NCI-H460 (cell line): ENCODE data around the gene C4BPA. TPM values are rescaled to one million over a fixed set of nuclear protein-coding genes. Genes with fewer than 3 reads are reported as not detected.

Experiments
- DNase-seq: peaks from one replicate; pipeline ENCODE4 v3.0.0-alpha.2; 2016; ENCODE audit warnings: low read depth; ENCODE audit errors: extremely low read depth
- total RNA-seq: library from RNA; depleted of rRNA; stranded (reverse); fragments of >200 nt; shearing (Covaris generic); gene quantifications from 2 replicates; pipeline ENCODE4 v1.2.3, GENCODE V29; 2014

The C4BPA gene
- total RNA-seq, 1 experiment from 2014 or later, result not detected

DNA sequence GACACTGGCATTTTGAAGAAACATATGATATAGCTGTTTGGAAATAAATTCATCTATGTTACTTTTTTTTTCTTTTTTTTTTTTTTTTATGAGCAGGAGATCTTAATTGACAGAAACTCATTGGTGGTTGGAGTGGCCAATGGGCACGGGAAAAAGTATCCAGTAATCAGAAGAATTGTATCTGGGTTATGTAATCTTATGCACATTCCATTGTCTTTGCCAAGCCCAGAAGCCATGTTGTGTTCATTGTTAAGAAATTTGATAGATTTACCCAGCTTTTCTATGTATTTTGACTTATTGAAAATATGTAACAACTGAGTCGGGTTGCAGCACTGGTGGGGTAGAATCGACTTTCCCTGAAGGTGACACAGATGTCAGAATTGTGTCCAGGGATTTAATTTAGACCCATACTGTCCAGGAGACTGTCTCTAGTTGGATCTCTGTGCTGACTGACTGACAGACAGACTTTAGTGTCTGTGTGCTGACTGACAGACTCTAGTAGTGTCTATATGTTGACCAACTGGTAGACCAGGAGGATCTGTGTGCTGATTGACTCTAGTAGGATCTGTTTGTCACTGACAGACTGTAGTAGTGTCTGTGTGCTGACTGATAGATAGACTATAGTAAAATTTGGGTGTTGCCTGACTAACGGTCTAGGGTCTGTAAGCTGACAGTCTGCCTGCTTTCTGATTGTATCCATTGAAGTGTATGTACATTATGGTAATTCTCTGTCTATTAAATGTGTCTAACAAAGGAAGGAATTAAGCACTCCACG is 27.7 kb upstream of the C4BPA start:
- DNase-seq, result no peak

- no peak for DNase-seq
Measured at GRCh38 chr1:207077012-207077411, 27.0 kb upstream of the C4BPA start.

DNA sequence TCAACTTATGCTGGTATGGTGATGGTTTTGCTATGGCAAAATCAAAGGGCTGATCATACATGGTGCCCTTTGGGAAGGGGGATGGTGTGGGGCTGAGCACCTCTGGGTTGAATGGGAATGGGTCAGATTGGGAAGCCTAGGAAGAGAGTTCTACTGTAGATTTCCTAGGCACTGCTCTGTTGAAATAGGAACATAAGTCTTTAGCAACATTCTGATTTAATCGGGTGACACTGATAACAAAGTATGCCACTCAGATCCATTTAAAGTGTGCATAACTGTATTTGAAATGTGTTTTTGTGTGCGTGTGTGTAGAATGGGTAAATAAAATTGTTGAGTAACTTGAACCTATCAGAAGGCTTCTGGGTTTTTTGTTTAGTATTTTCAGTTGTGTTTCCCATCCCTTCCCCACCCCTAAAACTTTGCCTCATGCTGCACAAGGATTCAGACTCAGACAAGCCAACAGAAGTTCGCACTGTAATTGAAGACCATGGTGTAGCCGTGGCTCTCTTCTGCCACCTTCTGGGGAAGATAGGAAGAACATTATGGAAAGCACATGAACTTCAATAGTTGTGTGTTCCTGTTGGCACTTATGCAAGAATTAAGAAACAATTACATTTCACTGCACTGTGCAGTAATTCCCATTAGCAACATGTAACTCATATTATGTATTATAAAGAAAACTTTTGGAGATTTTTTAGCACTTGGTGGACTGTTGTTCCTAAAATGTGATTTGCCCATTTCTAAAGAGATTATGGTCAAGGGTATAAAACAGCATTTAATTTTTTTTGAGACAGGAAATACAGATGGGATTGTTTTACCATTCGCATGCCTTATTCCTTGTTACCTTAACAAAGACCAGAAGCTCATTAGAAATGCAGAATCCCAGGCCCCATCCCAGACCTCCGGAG is 26.3 kb upstream of the C4BPA start:
- peak; percentile 79 for DNase-seq

DNA sequence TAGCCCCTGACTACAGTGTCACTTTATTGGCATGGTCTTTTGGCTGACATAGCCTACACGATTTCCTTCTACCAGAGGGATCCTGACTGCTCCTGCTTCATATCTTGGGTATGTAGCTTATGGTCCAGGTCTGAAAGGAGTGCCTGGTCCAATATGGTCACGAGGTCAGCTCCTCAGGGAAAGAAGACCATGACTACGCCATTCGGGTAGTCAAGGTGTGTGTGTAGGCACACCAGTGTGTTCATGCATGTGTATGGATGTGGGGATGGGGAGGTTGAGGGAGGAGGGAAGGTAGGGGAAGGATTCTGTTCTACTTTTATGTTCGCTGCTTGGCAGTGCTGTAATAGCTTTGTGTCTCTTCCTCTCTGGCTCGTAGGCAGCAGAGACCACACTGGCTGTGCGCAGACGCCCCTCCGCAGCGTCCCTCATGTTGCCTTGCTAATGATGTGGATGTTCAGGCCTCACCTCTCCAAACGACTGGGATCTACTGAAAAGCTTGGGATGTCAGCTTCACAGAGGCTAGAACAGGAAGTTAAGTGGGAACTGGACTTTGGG is 25.4 kb upstream of the C4BPA start:
- DNase-seq, result no peak

DNA sequence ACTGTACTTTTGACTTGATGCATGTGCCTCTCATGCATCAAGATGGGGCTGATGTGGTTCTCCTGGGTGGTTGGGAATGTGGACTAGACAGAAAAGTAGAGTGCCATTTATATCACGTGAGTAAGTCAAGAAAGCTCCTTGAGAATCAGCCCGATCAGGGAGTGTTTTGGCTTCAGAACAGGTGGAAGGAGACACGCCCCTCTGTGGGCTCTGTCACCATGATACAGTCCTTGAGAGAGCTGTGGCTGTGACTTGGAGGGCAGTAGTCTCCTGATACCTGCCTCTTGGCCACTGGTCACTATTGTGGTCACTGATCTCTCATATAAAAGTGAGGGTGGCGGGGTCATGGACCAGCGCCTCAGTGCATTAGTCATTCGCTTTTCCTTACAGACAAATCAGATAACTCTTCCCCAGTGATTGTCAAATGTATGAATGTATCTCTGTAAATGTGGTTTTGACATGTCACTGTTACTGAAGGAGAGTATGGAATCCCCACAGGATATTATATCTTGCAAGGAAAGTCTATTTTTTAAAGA is 24.3 kb upstream of the C4BPA start:
- DNase-seq, result no peak

DNA sequence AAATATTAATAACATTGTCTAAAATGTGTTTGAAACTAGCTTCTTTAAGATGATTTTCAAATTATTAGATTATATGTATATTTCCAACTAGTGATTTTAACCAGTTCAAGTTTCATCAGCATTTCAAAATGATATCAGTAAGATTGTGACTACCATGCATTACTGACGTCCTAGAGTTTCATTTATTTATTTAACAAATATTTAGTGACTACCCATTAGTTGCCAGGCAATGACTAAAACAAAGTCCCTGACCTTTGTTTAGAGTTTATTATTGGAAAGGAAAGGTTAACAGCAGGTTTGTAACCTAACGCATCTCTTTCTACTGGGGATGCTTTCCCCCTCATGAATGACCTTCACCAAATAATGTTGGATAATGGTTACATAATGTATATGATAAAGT is 22.9 kb upstream of the C4BPA start:
- no peak for DNase-seq

DNA sequence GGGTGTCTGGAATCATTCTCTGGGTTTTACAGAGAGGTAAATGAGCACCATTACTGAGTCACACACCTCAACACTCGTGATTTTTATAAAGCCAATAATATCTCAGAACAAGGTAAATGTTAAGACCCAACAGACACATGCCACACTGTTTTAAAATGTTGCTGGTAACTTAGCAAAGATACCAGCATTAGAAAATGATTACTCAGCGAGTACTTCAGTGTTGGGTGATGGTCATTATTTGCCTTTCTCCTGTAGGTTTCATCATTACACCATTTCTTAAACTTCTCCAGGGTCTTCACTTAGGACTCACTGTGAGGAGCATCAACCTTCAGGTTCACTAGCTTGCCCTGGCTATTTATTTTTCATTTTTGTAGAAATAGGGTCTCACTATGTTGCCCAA is 22.2 kb upstream of the C4BPA start:
- DNase-seq, result no peak

GRCh38 chr1:207084232-207084631 is 19.8 kb upstream of the C4BPA start:
- DNase-seq, result no peak

DNA sequence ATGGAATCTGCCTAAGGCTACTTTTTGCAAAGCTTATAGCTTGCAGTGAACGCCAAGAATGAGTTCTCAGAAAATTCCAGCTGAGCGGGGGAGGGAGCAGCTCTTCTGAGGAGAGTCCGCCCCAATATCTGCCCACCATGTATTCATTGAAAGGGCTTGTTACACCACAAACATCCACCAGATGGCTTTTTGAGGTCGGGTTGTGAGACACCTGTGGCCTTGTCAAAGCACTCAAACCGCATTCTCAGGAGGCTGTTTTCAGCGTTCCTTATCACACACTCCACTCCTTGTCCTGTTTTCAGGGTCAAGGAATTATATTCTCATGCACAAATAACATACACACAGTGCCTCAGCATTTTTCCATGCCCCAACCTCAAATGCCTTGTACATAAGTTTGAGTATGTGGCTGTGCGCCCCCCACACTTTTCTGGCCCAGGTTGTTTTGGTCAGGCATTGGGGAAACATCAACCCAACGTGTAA is 19.3 kb upstream of the C4BPA start:
- peak; percentile 75 for DNase-seq

GRCh38 chr1:207085887-207086286 is 18.1 kb upstream of the C4BPA start:
- DNase-seq, result no peak

DNA sequence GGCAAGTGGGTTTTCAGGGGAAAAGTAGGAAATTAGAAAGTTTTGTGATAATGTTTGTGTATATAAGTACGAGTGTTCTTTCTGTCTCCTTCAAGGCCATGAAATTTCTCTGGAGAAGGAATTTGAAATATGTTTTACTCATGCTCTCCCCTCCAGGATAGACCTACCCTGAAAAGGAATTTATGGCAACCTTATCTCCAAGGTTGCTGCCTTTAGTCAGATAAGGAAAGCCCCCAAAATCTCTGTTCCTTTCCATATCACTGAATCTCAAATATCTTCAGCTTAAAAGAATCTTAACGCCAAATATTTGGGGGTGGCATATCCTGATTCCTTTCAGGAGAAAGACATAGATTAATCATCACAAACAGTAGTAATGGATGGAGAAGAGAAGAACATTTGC is 15.9 kb upstream of the C4BPA start:
- no peak for DNase-seq

DNA sequence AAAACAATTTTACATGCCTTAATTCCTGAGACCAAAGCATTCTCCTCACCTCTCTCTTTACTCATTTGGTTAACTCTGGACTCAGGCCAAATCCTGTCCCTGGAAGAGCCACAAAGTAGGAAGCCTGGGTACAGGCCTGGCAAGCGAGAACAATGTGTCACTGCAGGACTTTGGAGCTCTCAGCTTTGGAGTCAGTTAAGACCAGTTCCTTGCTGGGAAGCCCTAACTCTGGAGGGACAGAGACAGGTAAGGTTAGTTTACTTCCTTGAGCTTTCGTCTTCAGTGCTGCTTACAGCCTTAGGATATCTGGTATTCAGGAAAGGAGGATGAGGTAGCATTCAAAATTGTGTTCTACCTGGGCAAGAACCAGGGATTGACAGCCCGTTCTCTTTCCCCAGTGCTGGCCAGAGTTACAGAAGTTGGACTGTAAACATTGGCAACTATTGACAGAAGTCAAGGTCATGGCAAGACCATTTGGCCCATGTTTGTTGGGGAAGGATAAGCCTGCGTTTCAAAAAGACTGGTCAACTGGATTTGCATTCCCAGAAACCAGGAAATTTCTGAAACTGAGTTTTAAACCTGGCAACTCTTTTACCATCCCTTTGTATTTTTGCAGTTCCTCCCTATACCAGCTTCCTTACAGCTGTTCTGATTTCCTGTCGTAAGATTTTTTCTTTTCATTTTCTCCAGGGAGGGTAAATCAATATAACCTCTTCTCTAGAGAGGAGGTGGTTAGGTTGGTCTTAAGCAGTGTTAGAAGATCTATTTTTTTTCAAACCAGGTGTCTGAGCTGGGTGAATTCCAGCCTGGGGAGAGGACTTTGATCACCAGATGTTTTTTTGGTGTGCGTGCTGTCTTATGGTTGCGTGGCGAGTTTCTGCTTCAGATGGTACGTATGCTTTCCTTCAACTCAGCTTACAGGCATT is 15.1 kb upstream of the C4BPA start, which contains the start of gene C4BPB:
C4BPB (plus strand) TSS at position 160 of the 926 bp plus-strand sequence; CDS start at position 832, 672 bp downstream.
- no peak for DNase-seq

GRCh38 chr1:207089627-207090355 is 14.2 kb upstream of the C4BPA start:
- DNase-seq, result no peak

DNA sequence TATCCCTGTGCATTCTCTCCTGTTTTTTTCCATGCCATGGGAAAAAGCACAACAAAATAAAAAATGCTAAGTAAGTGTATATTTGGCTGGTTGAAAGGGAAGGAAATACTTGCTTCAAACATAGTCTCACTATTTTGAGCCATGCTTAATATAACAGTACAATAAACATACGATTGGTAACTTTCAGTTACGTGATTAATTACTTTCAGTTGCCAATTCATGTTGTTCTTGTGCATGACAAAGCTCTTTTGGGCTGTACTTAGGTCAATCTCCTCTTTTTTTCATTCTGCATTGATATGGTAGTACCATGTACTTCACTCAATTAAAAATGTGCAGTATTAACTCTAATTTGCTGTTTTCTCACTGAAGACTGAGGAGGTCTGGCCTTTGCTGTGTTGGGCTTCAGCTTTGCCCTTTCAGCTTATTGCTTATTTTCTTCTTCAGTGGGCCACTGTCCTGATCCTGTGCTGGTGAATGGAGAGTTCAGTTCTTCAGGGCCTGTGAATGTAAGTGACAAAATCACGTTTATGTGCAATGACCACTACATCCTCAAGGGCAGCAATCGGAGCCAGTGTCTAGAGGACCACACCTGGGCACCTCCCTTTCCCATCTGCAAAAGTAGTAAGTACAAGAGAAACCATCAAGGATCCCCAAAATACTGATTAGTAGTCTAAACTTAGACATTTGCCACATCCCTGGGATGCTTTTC is 12.7 kb upstream of the C4BPA start:
- no peak for DNase-seq

DNA sequence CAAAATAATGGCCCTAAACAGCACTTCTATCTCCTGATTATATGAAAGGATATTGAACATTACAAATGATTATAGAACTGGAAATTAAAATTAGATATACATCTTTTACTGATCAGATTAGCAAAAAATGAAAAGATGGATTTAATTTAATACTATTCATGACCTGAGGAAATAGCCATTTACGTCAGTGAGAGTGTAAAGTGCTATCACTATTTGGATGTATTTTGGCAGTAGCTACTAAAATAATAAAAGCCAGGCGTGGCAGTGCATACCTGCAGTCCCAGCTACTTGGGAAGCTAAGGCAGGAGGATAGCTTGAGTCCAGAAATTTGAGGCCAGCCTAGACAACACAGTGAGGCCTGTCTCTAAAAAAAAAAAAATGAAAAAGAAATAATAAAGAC is 10.1 kb upstream of the C4BPA start:
- no peak for DNase-seq

DNA sequence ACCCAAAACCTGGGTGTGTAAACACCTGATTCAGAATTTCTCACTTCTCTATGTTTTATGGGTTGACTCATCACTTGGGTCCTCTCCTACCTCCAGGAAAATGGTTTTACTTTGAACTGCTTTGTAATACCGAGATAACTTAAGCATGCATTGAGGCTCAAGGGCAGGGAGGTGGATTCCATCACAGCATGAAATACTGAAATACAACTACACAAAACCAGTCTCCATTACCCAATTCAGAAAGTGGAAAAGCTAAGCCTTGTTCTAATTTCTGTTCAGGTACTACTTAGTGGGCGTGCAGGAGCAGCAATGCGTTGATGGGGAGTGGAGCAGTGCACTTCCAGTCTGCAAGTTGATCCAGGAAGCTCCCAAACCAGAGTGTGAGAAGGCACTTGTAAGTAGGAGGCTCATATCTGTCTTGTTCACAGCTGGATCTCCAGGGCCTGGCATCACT is 6.1 kb upstream of the C4BPA start:
- no peak for DNase-seq

GRCh38 chr1:207101720-207102119 is 2.3 kb upstream of the C4BPA start:
- no peak for DNase-seq

- DNase-seq, result no peak
Measured at GRCh38 chr1:207102146-207102545, 1.9 kb upstream of the C4BPA start.

DNA sequence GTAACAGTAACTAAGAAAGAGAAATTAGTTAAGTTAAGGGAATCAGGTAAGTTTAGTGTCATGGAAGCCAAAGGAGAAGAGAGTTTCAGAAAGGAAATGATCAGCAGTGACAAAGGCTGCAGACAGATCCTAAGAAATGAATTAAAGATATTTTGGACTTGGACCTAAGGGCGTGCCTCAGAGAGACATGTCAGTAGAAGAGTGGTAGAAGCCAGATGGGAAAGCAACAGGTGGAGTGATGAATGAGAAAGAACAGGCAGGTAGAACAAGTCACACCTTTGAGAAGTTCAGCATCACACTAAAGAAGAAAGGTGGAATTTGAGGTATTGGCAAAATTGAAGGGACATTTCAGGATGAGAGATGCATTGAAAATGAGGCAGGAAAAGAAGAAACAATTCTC is 1.4 kb upstream of the C4BPA start:
- no peak for DNase-seq
